WERI-Rb-1 (cell line): Measurements from ENCODE around the gene ZFAND2B.

Source experiments
- DNase-seq: peaks from one replicate; pipeline ENCODE4 v3.0.0-alpha.2; 2020
- H3K27ac ChIP-seq: fragments of 250-450 bp; sonication (Bioruptor Pico); 2 replicates; pipeline ENCODE4 v1.5.1; 2020; ENCODE audit warnings: mild to moderate bottlenecking, moderate library complexity
- H3K27me3 ChIP-seq: fragments of 250-450 bp; sonication (Bioruptor Pico); 2 replicates; pipeline ENCODE4 v1.5.1; 2021; ENCODE audit warnings: mild to moderate bottlenecking, low read depth, moderate library complexity; ENCODE audit not compliant: insufficient read depth, severe bottlenecking
- H3K36me3 ChIP-seq: fragments of 250-450 bp; sonication (Bioruptor Pico); 2 replicates; pipeline ENCODE4 v1.5.1; 2020; ENCODE audit warnings: mild to moderate bottlenecking, moderate library complexity
- H3K4me3 ChIP-seq: 2 replicates; pipeline ENCODE4 v1.5.1; 2011; ENCODE audit warnings: low read depth, mild to moderate bottlenecking, control low read depth, low read length
- H3K9me3 ChIP-seq: fragments of 250-450 bp; sonication (Bioruptor Pico); 2 replicates; pipeline ENCODE4 v1.5.1; 2021; ENCODE audit warnings: mild to moderate bottlenecking, moderate library complexity; ENCODE audit not compliant: severe bottlenecking
- CTCF ChIP-seq: IDR thresholded peaks from 2 replicates; pipeline ENCODE4 v1.5.1; 2011; ENCODE audit warnings: low read depth, mild to moderate bottlenecking, control low read depth, inconsistent platforms, low read length

ZFAND2B gene

GRCh38 chr2:219176818-219177551 lies 29.6 kb upstream of the ZFAND2B start, which contains the start of gene CNPPD1:
TSS of gene CNPPD1 (minus strand) at chr2:219176925. CDS start at chr2:219176828, 97 bp downstream.
- no peak for TF ChIP-seq CTCF
- H3K9me3 ChIP-seq = no peaks in the 10 kb centered on the region
- H3K27ac ChIP-seq = peak within 1 kb of the TSS; percentile 88
- peak within 1 kb of the TSS; percentile 63 for H3K4me3 ChIP-seq
- H3K27me3 ChIP-seq = no peaks in the 10 kb centered on the region
- H3K36me3 ChIP-seq = peaks cover 56% of the 10 kb centered on the region
- DNase-seq = peak; percentile 88

- peaks cover 64% of the 10 kb centered on the region for H3K36me3 ChIP-seq
- no peaks in the 10 kb centered on the region for H3K9me3 ChIP-seq
- DNase-seq = peak; percentile 82
- peak within 1 kb of the TSS; percentile 63 for H3K4me3 ChIP-seq
- peak within 1 kb of the TSS; percentile 88 for H3K27ac ChIP-seq
- peak; percentile 57 for TF ChIP-seq CTCF
- H3K27me3 ChIP-seq = no peaks in the 10 kb centered on the region
Measured at GRCh38 chr2:219177552-219178376, 28.8 kb upstream of the ZFAND2B start, which contains the start of gene RETREG2. TSS of gene RETREG2 (plus strand) at chr2:219178275. CDS start at chr2:219178353, 78 bp downstream.

- peak overlapping the region; percentile 88 for H3K27ac ChIP-seq
- no peak for TF ChIP-seq CTCF
- peak; percentile 58 for DNase-seq
- no peaks in the 10 kb centered on the region for H3K27me3 ChIP-seq
- H3K4me3 ChIP-seq = peak overlapping the region; percentile 63
- no peaks in the 10 kb centered on the region for H3K9me3 ChIP-seq
- H3K36me3 ChIP-seq = peaks cover 64% of the 10 kb centered on the region
Measured at GRCh38 chr2:219178377-219179175, 28.0 kb upstream of the ZFAND2B start.

- Histone ChIP-seq H3K27ac (no peak overlapping the region), H3K27me3 (no peaks in the 10 kb centered on the region), H3K9me3 (no peaks in the 10 kb centered on the region), H3K4me3 (no peak overlapping the region), H3K36me3 (peaks cover 53% of the 10 kb centered on the region)
- no peak for TF ChIP-seq CTCF
- no peak for DNase-seq
Measured at GRCh38 chr2:219179601-219180465, 26.7 kb upstream of the ZFAND2B start.

GRCh38 chr2:219180961-219181360 lies 25.6 kb upstream of the ZFAND2B start:
- DNase-seq = no peak
- H3K9me3 ChIP-seq = no peaks in the 10 kb centered on the region
- no peak for TF ChIP-seq CTCF
- H3K27ac ChIP-seq = no peak overlapping the region
- peaks cover 57% of the 10 kb centered on the region for H3K36me3 ChIP-seq
- H3K4me3 ChIP-seq = no peak overlapping the region
- H3K27me3 ChIP-seq = no peaks in the 10 kb centered on the region
